ENCODE data around the gene CHIA.
"Not testable (repeated sequence)": the region's sequence is repeated elsewhere in the genome, so short reads cannot be mapped to it uniquely, and the experiment has no call there.

CHIA gene

DNA sequence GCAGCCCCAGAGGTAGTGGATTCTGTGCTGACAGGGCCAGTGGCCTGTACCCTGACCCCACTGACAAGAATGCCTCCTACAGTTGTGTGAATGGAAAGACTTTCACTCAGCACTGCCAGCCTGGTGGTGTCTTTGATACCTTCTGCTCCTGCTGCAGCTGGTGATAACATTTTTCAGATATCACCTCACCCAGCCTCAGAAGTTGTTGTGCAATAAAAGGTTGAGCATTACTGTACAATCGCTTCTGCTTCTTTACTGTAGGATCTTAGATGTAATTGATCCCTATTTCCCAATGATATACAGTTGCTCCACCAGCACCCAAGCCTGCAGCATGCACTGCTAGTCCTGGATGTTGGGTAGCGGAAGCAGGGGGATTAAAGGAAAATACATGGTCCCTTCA is 4.8 kb upstream of the CHIA start:
- DNase-seq (ENCODE audit: low read depth) = no peak

GRCh38 chr1:111286912-111287311 is 3.7 kb upstream of the CHIA start:
- DNase-seq (ENCODE audit: low read depth) = no peak

GRCh38 chr1:111289371-111289770 is 1.3 kb upstream of the CHIA start:
- DNase-seq (ENCODE audit: low read depth) = no peak

GRCh38 chr1:111290104-111290503 is 547 bp upstream of the CHIA start:
- DNase-seq (ENCODE audit: low read depth) = no peak

- DNase-seq (ENCODE audit: low read depth) = no peak
Observed at GRCh38 chr1:111294390-111294789, 3.7 kb downstream of the CHIA start.

DNA sequence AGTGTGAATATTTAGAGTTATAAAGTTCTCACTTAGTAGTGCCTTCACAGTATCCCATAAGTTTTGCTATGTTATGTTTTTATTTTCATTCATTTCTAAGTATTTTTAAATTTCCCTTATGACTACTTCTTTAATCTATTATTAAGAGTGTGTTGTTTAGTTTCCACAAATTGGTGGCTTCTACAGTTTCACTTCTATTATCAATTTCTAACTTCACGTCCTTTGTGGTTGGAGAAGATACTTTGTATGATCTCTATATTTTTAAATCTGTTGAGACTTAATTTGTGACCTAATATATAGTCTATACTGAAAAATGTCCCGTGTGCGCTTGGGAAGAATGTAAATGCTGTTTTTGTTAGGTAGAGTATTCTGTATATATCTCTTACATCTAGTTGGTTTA is 11.7 kb downstream of the CHIA start:
- no peak for DNase-seq (ENCODE audit: low read depth)

DNA sequence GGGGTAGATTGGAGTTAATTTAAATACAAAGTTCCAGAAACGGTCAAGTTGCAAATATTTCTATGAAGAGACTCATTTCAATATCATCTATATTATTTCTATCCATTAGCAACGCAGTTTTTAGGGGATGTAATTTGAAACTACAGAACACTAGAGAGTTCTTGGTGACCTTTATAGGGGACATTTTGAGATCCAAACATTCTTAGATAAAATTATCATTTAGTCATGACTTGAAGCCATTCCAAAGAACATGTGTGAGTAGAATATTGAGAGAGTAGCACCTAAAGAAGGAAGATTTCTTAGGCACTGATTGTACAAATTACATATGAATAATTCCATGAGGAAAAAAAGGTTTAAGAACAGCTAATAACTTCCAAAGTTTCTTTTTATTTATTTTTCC is 19.0 kb downstream of the CHIA start:
- DNase-seq (ENCODE audit: low read depth) = no peak

GRCh38 chr1:111318523-111318922 is 27.9 kb downstream of the CHIA start:
- no peak for DNase-seq (ENCODE audit: low read depth)

- DNase-seq (ENCODE audit: low read depth) = no peak
Observed at GRCh38 chr1:111320066-111320879, 29.6 kb downstream of the CHIA start.

DNA sequence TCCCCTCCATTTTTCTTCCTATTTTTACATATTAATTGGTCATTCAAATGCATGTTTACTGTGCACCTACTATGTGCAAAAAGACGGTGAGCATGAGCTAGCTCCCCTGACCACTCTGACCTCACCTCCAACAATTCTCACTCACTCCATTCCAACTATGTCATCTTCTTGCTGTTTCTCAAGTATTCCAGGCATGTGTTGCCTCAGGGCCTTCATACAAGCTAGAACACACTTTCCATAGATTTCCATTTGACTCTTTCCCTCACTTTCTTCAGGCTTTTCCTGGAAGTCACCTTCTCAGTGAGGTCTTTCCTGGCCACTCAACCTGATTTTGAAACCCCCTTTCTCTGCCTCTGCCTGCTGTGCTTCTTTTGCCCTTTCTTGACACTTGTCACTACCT is 32.6 kb downstream of the CHIA start:
- DNase-seq (ENCODE audit: low read depth) = no peak

- DNase-seq (ENCODE audit: low read depth) = no peak
Observed at GRCh38 chr1:111332190-111332589, 41.5 kb downstream of the CHIA start.

DNA sequence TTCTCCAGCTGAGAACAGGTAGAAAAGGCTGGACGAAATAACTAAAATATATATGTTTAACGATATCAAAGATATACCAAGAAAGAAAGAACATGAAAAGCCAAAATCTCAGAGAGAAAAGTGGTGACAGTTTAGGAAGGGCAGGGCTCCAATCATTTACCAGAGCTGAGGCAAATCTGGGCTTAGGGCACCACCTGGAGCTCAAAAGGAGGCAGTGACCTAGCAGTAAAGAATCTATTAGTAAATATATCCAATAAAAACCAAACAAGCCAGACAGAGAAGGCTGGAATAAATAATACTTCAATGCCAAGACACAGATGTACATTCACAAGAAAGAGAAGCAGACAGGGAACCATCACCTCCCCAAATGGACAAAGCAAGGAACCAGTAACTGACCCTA is 43.5 kb downstream of the CHIA start:
- peak; percentile 48 for DNase-seq (ENCODE audit: low read depth)

GRCh38 chr1:111335214-111335877 is 44.7 kb downstream of the CHIA start:
- DNase-seq (ENCODE audit: low read depth) = not testable (repeated sequence)

GRCh38 chr1:111338849-111339248 is 48.2 kb downstream of the CHIA start:
- not testable (repeated sequence) for DNase-seq (ENCODE audit: low read depth)

DNA sequence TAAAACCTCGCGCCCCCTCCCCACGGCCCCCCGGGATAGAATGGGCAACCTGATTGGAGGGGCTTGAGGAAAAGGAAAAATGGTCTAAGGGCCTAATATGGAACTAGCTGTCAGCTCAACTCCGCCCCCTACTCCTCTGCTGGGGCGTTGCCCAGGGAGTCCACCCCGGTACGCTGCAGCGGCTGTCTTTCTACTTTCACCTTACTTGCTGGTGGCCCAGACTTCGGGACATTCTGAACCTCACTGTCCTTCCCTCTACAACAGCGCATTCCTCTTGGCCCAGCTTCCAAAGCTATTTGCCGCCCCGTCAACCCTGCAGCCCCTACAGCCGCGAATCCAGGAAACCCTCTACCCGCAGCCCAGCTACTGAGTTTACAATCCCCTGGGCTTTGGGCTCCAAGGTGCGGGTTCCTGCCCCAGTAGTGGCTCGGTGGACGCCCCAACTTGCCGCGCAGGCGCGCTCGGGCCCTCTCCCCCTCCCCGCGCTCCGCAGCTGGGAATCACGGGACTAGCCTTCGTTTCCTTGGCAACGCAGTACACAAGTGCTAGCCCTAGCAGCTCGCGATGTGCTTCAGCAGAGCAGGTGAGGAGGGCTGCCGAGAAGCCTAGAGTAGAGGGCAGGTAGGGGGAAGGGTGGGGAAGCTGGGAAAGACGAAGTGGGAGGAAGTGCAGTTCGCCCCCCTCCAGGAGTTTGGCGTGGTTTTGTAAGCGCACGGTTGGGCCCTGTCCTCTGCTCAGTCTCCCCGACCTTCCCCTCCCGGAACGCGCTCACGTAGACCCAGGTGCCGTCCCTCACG is 55.6 kb downstream of the CHIA start:
- DNase-seq (ENCODE audit: low read depth) = peak; percentile 90

DNA sequence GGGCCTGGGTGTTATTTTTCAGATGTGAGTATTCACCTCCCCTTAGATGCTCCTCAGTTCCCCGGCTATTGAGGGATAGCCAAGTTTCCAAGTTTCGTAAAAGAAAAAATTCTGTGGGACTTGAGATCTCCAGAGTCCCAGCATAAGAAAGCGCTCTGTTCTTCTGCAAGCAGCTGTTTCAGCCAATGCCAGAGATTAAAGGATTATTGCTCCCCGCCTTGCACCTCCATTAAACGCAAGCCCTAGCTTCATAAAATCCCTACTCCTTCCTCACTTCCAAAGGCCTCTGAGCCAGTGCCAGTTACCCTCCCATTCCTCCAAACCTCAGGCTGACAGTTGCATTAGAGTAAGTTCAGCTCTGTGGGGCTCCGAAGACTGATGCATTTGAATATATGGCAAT is 56.4 kb downstream of the CHIA start:
- no peak for DNase-seq (ENCODE audit: low read depth)

GRCh38 chr1:111351700-111352099 is 61.0 kb downstream of the CHIA start:
- no peak for DNase-seq (ENCODE audit: low read depth)

DNA sequence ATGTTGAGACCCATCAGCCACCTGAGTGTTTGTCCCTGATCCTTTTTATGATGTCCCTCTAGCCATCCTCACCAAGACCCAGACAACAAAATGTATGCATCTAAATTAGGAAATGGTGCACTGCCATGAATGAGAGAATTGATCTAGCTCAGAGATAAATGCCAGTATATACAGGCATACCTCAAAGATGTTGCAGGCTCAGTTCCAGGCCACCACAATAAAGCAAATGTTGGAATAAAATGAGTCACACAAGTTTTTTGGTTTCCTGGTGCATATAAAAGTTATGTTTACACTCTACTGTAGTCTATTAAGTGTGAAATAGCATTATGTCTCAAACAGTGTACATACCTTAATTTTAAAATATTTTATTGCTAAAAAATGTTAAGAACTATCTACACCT is 63.9 kb downstream of the CHIA start:
- DNase-seq (ENCODE audit: low read depth) = no peak

DNA sequence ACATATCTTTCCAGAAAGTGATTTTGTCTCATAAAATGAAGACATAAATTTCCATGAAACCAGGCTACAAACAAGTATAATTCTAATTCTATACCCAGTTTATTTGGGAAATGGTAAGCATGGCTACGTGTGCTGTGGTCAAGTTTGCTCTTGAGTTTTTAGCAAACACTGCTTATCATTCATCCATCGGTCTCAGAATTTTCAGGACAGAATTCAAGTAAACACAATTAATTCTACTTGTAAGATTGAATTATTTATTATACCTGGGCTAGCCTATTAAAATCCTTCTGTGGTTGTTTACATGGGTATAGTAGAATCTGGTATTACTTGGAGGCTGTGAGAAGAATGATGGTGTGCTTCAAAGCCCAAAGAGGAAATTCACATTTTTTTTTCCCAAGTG is 68.3 kb downstream of the CHIA start:
- DNase-seq (ENCODE audit: low read depth) = no peak

DNA sequence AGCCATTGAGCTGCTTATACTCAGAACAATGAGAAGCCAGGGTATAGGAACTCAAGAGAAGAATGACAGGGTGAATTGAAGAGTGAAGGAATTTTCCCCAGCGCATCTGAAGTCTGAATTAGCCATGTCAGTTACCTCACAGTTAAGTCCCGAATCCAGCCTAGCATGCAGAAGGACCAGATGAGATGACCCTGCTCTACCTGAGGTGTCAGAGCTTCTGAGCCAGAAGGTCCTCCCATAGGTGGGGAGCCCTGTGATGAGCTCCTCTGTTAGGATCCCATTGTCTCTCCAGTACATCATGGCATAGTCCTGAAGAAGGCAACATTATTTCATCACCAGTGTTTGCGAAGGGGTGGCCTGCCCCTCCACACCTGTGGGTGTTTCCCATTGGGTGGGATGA is 68.7 kb downstream of the CHIA start:
- no peak for DNase-seq (ENCODE audit: low read depth)

DNA sequence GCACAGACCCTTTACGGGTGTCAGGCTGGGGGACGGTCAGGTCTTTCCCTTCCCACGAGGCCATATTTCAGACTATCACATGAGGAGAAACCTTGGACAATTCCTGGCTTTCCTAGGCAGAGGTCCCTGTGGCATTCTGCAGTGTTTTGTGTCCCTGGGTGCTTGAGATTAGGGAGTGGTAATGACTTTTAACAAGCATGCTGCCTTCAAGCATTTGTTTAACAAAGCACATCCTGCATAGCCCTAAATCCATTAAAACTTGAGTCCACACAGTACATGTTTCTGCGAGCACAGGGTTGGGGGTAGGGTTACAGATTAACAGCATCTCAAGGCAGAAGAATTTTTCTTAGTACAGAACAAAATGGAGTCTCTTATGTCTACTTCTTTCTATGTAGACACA is 69.6 kb downstream of the CHIA start:
- DNase-seq (ENCODE audit: low read depth) = not testable (repeated sequence)

GRCh38 chr1:111361761-111362160 is 71.1 kb downstream of the CHIA start:
- no peak for DNase-seq (ENCODE audit: low read depth)

DNA sequence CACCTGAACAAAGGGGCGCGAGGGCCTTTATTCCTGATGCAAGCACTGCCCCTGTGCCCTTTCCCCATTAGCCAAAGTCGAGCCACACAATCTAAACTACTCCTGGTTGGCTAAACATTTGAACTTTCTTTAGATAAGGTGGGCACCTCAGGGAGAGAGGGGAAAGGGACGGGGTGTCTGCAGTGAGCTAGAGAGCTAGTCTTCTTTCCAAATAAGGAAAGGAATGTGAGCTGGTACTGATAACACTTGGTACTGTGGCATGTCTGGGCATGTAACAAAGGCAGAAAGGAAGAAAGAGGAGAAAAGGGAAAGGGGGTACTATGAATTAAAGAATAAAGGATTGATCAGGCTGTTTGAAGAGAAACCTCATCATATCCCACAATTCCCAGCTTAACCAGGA is 74.0 kb downstream of the CHIA start:
- DNase-seq (ENCODE audit: low read depth) = no peak
